Smooth muscle cell (in vitro differentiated cells): Measurements from ENCODE around the gene USP49. TPM values are rescaled to one million over a fixed set of nuclear protein-coding genes. Genes with fewer than 3 reads are reported as not detected.
"Not testable (repeated sequence)": the region's sequence is repeated elsewhere in the genome, so short reads cannot be mapped to it uniquely, and the experiment has no call there.

Experiments
- DNase-seq: peaks from one replicate; lab custom pipeline; 2025; ENCODE audit not compliant: unreplicated experiment; lab: John Stamatoyannopoulos, UW
- H2AFZ ChIP-seq: fragments of 200-600 bp; sonication (generic); 2 replicates; pipeline ENCODE4 v1.6.0; 2016; ENCODE audit warnings: antibody characterized with exemption, low read depth, mild to moderate bottlenecking
- H3F3A ChIP-seq: fragments of 200-600 bp; sonication (generic); 2 replicates; pipeline ENCODE4 v1.6.0; 2017; ENCODE audit warnings: antibody characterized with exemption, low read depth
- H3K27ac ChIP-seq: fragments of 200-600 bp; sonication (generic); 2 replicates; pipeline ENCODE4 v1.5.1; 2016; ENCODE audit warnings: low read depth, mild to moderate bottlenecking
- H3K27me3 ChIP-seq: fragments of 200-600 bp; sonication (generic); 2 replicates; pipeline ENCODE4 v1.6.1; 2016; ENCODE audit warnings: low read depth, mild to moderate bottlenecking
- H3K36me3 ChIP-seq: fragments of 200-600 bp; sonication (generic); 2 replicates; pipeline ENCODE4 v1.5.1; 2016; ENCODE audit warnings: low read depth
- H3K4me1 ChIP-seq: fragments of 200-600 bp; sonication (generic); 2 replicates; pipeline ENCODE4 v1.5.1; 2016; ENCODE audit warnings: low read depth
- H3K4me2 ChIP-seq: fragments of 200-600 bp; sonication (generic); 2 replicates; pipeline ENCODE4 v1.6.0; 2016; ENCODE audit warnings: mild to moderate bottlenecking
- H3K4me3 ChIP-seq: fragments of 200-600 bp; sonication (generic); 2 replicates; pipeline ENCODE4 v1.5.1; 2016; ENCODE audit warnings: mild to moderate bottlenecking
- H3K79me2 ChIP-seq: fragments of 200-600 bp; sonication (generic); 2 replicates; pipeline ENCODE4 v1.6.0; 2016; ENCODE audit warnings: low read depth, mild to moderate bottlenecking
- H3K9ac ChIP-seq: fragments of 200-600 bp; sonication (generic); 2 replicates; pipeline ENCODE4 v1.6.0; 2016; ENCODE audit warnings: low read depth
- H3K9me3 ChIP-seq: fragments of 200-600 bp; sonication (generic); replicated peaks from 2 replicates; pipeline ENCODE4 v1.5.1; 2016; ENCODE audit warnings: low read depth
- H4K20me1 ChIP-seq: fragments of 200-600 bp; sonication (generic); 2 replicates; pipeline ENCODE4 v1.6.0; 2016; ENCODE audit warnings: low read depth
- WGBS: methylation state at CpG from one replicate; pipeline ENCODE4 v1.1.7; 2016; ENCODE audit warnings: low lambda C conversion rate; 5-methylcytosine and 5-hydroxymethylcytosine counted together
- polyA plus RNA-seq: library from polyadenylated mRNA; unstranded; fragments of >200 nt; fragmentation: Nextera tagmentation; extraction: Ambion mirVana; gene quantifications from 2 replicates; pipeline ENCODE4 v1.2.1, GENCODE V29; 2016
- total RNA-seq: library from RNA; depleted of rRNA; stranded (reverse); fragments of >200 nt; gene quantifications from 2 replicates; pipeline ENCODE4 v1.2.3, GENCODE V29; 2014
- TF ChIP-seq, protein P1 (sequence below): fragments of 200-600 bp; sonication (generic); IDR thresholded peaks from 2 replicates; pipeline ENCODE4 v1.5.1; 2017; ENCODE audit warnings: borderline replicate concordance, mild to moderate bottlenecking, antibody characterized with exemption; ENCODE audit not compliant: insufficient read depth, poor library complexity, severe bottlenecking

The USP49 gene
- total and polyA plus RNA-seq, 2 experiments from 2014 or later = 1.9 to 5.2 TPM

DNA sequence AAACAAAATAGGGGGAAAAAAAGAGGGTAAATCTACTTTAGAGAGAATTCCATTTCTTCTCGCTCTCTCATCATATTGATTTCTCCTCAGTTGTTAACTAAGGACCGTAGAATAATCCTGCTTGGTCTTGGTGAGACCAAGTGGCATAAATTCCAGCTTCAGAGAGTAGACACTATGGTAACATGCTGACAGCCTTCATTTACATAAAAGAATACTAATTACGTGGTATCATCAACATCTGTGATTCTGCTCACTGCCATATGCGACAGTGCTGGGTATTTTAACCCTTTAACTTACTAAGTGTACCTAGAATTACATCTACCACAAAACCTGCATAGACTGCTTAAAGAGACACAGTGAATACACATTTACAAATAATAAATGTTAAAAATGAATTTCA is 80.5 kb downstream of the USP49 start:
- H2AFZ ChIP-seq = no peak overlapping the region
- H3F3A ChIP-seq = no peaks in the 10 kb centered on the region
- H3K27ac ChIP-seq = no peak overlapping the region
- no peaks in the 10 kb centered on the region for H4K20me1 ChIP-seq
- TF ChIP-seq, protein P1, sequence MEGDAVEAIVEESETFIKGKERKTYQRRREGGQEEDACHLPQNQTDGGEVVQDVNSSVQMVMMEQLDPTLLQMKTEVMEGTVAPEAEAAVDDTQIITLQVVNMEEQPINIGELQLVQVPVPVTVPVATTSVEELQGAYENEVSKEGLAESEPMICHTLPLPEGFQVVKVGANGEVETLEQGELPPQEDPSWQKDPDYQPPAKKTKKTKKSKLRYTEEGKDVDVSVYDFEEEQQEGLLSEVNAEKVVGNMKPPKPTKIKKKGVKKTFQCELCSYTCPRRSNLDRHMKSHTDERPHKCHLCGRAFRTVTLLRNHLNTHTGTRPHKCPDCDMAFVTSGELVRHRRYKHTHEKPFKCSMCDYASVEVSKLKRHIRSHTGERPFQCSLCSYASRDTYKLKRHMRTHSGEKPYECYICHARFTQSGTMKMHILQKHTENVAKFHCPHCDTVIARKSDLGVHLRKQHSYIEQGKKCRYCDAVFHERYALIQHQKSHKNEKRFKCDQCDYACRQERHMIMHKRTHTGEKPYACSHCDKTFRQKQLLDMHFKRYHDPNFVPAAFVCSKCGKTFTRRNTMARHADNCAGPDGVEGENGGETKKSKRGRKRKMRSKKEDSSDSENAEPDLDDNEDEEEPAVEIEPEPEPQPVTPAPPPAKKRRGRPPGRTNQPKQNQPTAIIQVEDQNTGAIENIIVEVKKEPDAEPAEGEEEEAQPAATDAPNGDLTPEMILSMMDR = no peak
- no peaks in the 10 kb centered on the region for H3K9me3 ChIP-seq
- H3K27me3 ChIP-seq = no peaks in the 10 kb centered on the region
- DNase-seq = no peak
- H3K4me2 ChIP-seq = no peak overlapping the region
- H3K36me3 ChIP-seq = no peaks in the 10 kb centered on the region
- H3K4me1 ChIP-seq = no peaks in the 10 kb centered on the region
- 91% methylated on average over 4 of the region's 4 CpGs for WGBS
- H3K4me3 ChIP-seq = no peak overlapping the region
- no peak overlapping the region for H3K9ac ChIP-seq
- no peaks in the 10 kb centered on the region for H3K79me2 ChIP-seq

DNA sequence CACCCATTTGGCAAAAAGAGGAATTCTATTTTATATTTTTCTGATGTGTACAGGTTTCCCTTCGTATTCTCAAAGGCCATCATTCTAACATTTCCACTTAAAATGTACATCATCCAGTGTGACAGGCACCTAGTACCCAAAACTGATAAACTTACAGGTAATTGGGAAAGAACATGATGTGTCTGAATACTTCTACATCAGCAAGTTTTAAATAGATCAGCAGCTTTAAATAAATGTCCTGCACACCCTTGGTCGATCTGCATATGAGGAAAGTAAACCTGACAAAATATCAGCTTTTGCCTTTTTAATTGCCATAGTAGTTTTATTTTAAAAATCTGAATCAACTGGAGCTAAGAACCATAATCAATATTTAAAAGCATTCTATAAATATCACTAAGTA is 81.2 kb downstream of the USP49 start:
- no peak overlapping the region for H2AFZ ChIP-seq
- H3K4me3 ChIP-seq = no peak overlapping the region
- no peak for DNase-seq
- no peaks in the 10 kb centered on the region for H3K79me2 ChIP-seq
- H3K9me3 ChIP-seq = no peaks in the 10 kb centered on the region
- no peak overlapping the region for H3K27ac ChIP-seq
- no peaks in the 10 kb centered on the region for H3K36me3 ChIP-seq
- H3K27me3 ChIP-seq = no peaks in the 10 kb centered on the region
- H4K20me1 ChIP-seq = no peaks in the 10 kb centered on the region
- 95% methylated on average over 2 of the region's 2 CpGs for WGBS
- no peaks in the 10 kb centered on the region for H3F3A ChIP-seq
- no peak overlapping the region for H3K9ac ChIP-seq
- H3K4me2 ChIP-seq = no peak overlapping the region
- no peaks in the 10 kb centered on the region for H3K4me1 ChIP-seq
- TF ChIP-seq, protein P1 = no peak

DNA sequence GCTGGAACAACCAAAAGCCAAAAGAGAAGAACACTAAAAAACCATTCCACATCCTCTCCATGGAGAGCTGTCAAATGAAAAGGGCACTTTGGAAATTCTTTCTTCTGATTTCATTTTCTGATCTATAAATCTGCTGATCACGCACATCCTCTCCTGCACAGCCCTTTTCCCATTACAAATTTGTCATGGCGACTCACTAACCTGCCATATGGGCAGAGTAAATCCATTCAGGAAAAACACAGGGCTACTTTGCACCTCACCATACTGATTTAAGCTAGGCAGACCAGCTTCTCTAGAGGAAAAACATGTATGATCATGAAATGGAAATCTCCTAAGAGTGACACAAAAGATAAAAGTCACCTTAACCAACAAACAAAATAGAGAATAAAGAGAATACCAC is 81.7 kb downstream of the USP49 start:
- H3K36me3 ChIP-seq = no peaks in the 10 kb centered on the region
- 91% methylated on average over 2 of the region's 2 CpGs for WGBS
- no peak overlapping the region for H3K9ac ChIP-seq
- H3K27me3 ChIP-seq = no peaks in the 10 kb centered on the region
- no peaks in the 10 kb centered on the region for H3K4me1 ChIP-seq
- H3K4me3 ChIP-seq = no peak overlapping the region
- no peaks in the 10 kb centered on the region for H3F3A ChIP-seq
- H2AFZ ChIP-seq = no peak overlapping the region
- no peaks in the 10 kb centered on the region for H3K79me2 ChIP-seq
- H3K4me2 ChIP-seq = no peak overlapping the region
- TF ChIP-seq, protein P1 = no peak
- no peak for DNase-seq
- no peak overlapping the region for H3K27ac ChIP-seq
- H4K20me1 ChIP-seq = no peaks in the 10 kb centered on the region
- no peaks in the 10 kb centered on the region for H3K9me3 ChIP-seq

- not testable (repeated sequence) for H4K20me1 ChIP-seq, H3K9me3 ChIP-seq, H3K27me3 ChIP-seq, H3K4me3 ChIP-seq, DNase-seq, H3K36me3 ChIP-seq, H3K27ac ChIP-seq, H3K79me2 ChIP-seq, H3F3A ChIP-seq, H2AFZ ChIP-seq, H3K4me2 ChIP-seq, H3K9ac ChIP-seq, H3K4me1 ChIP-seq
- WGBS = 98% methylated on average over 13 of the region's 13 CpGs
These were observed 83.2 kb downstream of the USP49 start for GRCh38 chr6:41811946-41812345.
